ENCODE measurements around the gene GDPD5. TPM values are rescaled to one million over a fixed set of nuclear protein-coding genes. Genes with fewer than 3 reads are reported as not detected.

The GDPD5 gene
- total and polyA plus RNA-seq, 11 donors = 2.0 to 12.5 (median 4.9) TPM

- H3K4me3 ChIP-seq = peak overlapping the region in 7 of 12 donors; percentile 76 to 96 (median 82)
- intact Hi-C loops (cut with DNase I) = loop anchor here in 2 of 10 donors (2.0 to 10.0 kb wide), 3 partner anchors 62 to 239 kb away; partner anchors contain the start of gene RPS3 (in 1 of the 2)
Observed at GRCh38 chr11:75523811-75524664, 1.7 kb downstream of the GDPD5 start.

GRCh38 chr11:75523189-75523588 lies 2.6 kb downstream of the GDPD5 start:
- H3K27ac ChIP-seq = no peak overlapping the region
- ATAC-seq = no peak
- no peak overlapping the region for H3K4me3 ChIP-seq
- H3K36me3 ChIP-seq = no peaks in the 10 kb centered on the region
- TF ChIP-seq CTCF (IDR thresholded peaks at IDR 0.05) = no peak
- TF ChIP-seq POLR2A (IDR thresholded peaks at IDR 0.05) = no peak
- WGBS, 4 donors = 77 to 94% (median 84%) methylated on average over 5 of the region's 5 CpGs
- no peaks in the 10 kb centered on the region for H3K9me3 ChIP-seq
- no peak for DNase-seq
- intact Hi-C loops (cut with DNase I) = loop anchor here in 2 of 10 donors (5.0 to 10.0 kb wide), 2 partner anchors 61 to 238 kb away; no protein-coding TSS in a partner anchor
- no peaks in the 10 kb centered on the region for H3K27me3 ChIP-seq
- peaks cover 0 to 33% (median 16%) of the 10 kb centered on the region in 12 donors for H3K4me1 ChIP-seq

More at GRCh38 chr11:75523811-75524664, 1.7 kb downstream of the GDPD5 start:
- Histone ChIP-seq H3K9me3 (no peaks in the 10 kb centered on the region), H3K27me3 (no peaks in the 10 kb centered on the region), H3K27ac (no peak overlapping the region), H3K4me1 (peaks cover 0 to 33% (median 16%) of the 10 kb centered on the region in 12 donors), H3K36me3 (no peaks in the 10 kb centered on the region)
- ATAC-seq (no peak), DNase-seq (no peak)
- TF ChIP-seq POLR2A (IDR thresholded peaks at IDR 0.05) (no peak), CTCF (IDR thresholded peaks at IDR 0.05) (no peak)
- 82 to 90% (median 84%) methylated on average over 8 to 10 of the region's 10 CpGs for WGBS, 4 donors

GRCh38 chr11:75522286-75523044 lies 3.3 kb downstream of the GDPD5 start:
- no peak overlapping the region for H3K4me3 ChIP-seq
- H3K27ac ChIP-seq = no peak overlapping the region
- WGBS, 4 donors = 78 to 85% (median 81%) methylated on average over 7 of the region's 7 CpGs
- no peaks in the 10 kb centered on the region for H3K27me3 ChIP-seq
- no peaks in the 10 kb centered on the region for H3K36me3 ChIP-seq
- no peaks in the 10 kb centered on the region for H3K9me3 ChIP-seq
- intact Hi-C loops (cut with DNase I) = loop anchor here in 2 of 10 donors (5.0 to 10.0 kb wide), 2 partner anchors 60 to 238 kb away; no protein-coding TSS in a partner anchor
- no peak for ATAC-seq
- DNase-seq = no peak
- peaks cover 0 to 33% (median 16%) of the 10 kb centered on the region in 12 donors for H3K4me1 ChIP-seq
- TF ChIP-seq CTCF (IDR thresholded peaks at IDR 0.05) = no peak
- no peak for TF ChIP-seq POLR2A (IDR thresholded peaks at IDR 0.05)
